Metanephros (tissue), 1 donor: Measurements from ENCODE around the gene SBK2. TPM values are rescaled to one million over a fixed set of nuclear protein-coding genes. Genes with fewer than 3 reads are reported as not detected.

Experiments
- total RNA-seq: library from RNA; depleted of rRNA; stranded (reverse); fragments of >200 nt; gene quantifications from one replicate; pipeline ENCODE4 v1.2.3, GENCODE V29; 2014

Gene SBK2
- total RNA-seq = 0.35 TPM

GRCh38 chr19:55536951-55537740, at the start of gene SBK2:
Gene SBK2, minus strand, starts transcription at chr19:55537133. Its CDS starts 839 bp downstream, at chr19:55536294.

GRCh38 chr19:55580628-55581144, 43.8 kb upstream of the SBK2 start, which contains the start of gene ZNF579:
Gene ZNF579, minus strand, starts transcription at chr19:55580848. Its CDS starts 1,209 bp downstream, at chr19:55579639.

GRCh38 chr19:55545443-55545842, 8.5 kb upstream of the SBK2 start, which contains the start of gene SBK3:
Gene SBK3, minus strand, starts transcription at chr19:55545543. Its CDS starts 0 bp downstream, at chr19:55545543.

GRCh38 chr19:55487924-55488687, 48.8 kb downstream of the SBK2 start, which contains the start of gene SSC5D:
Gene SSC5D, plus strand, starts transcription at chr19:55488436. Its CDS starts 154 bp downstream, at chr19:55488590.

GRCh38 chr19:55484593-55485438, 52.1 kb downstream of the SBK2 start, which contains the start of gene NAT14:
Gene NAT14, plus strand, starts transcription at chr19:55485188. Its CDS starts 521 bp downstream, at chr19:55485709.

Other genes starting within 250 kb of the SBK2 start
- gene TMEM150B, start 211.8 kb downstream of the SBK2 start, total RNA-seq = 2.1 TPM
- gene KMT5C, start 197.3 kb downstream of the SBK2 start, total RNA-seq = 22.5 TPM
- gene COX6B2, start 182.4 kb downstream of the SBK2 start, total RNA-seq = 0.12 TPM
- not detected for gene GARIN5B, start 173.9 kb downstream of the SBK2 start, total RNA-seq
- 0.41 TPM for gene IL11, start 166.7 kb downstream of the SBK2 start, total RNA-seq
- gene TMEM190, start 160.3 kb downstream of the SBK2 start, total RNA-seq = not detected
- gene TMEM238, start 152.8 kb downstream of the SBK2 start, total RNA-seq = 1.6 TPM
- 334 TPM for gene RPL28, start 151.2 kb downstream of the SBK2 start, total RNA-seq
- gene UBE2S, start 129.3 kb downstream of the SBK2 start, total RNA-seq = 21.2 TPM
- gene SHISA7, start 93.8 kb downstream of the SBK2 start, total RNA-seq = 0.12 TPM
- gene ISOC2, start 75.5 kb downstream of the SBK2 start, total RNA-seq = 80.6 TPM
- gene C19orf85, start 72.4 kb downstream of the SBK2 start, total RNA-seq = not detected
- gene ZNF628, start 60.5 kb downstream of the SBK2 start, total RNA-seq = 5.6 TPM
- 19.6 TPM for gene NAT14, start 51.9 kb downstream of the SBK2 start, total RNA-seq
- gene SSC5D, start 48.7 kb downstream of the SBK2 start, total RNA-seq = 5.3 TPM
- not detected for gene SBK3, start 8.4 kb upstream of the SBK2 start, total RNA-seq
- gene ZNF579, start 43.7 kb upstream of the SBK2 start, total RNA-seq = 10.0 TPM
- gene FIZ1, start 62.4 kb upstream of the SBK2 start, total RNA-seq = 9.2 TPM
- 13.3 TPM for gene ZNF524, start 63.2 kb upstream of the SBK2 start, total RNA-seq
- 10.3 TPM for gene ZNF865, start 68.5 kb upstream of the SBK2 start, total RNA-seq
- 14.7 TPM for gene ZNF784, start 87.4 kb upstream of the SBK2 start, total RNA-seq
- 18.8 TPM for gene ZNF580, start 103.9 kb upstream of the SBK2 start, total RNA-seq
- gene ZNF581, start 106.5 kb upstream of the SBK2 start, total RNA-seq = 26.9 TPM
- gene CCDC106, start 111.1 kb upstream of the SBK2 start, total RNA-seq = 12.3 TPM
- gene U2AF2, start 117.9 kb upstream of the SBK2 start, total RNA-seq = 150 TPM
- gene EPN1, start 138.1 kb upstream of the SBK2 start, total RNA-seq = 110 TPM
- gene NLRP9, start 201.3 kb upstream of the SBK2 start, total RNA-seq = not detected
- not detected for gene RFPL4A, start 222.0 kb upstream of the SBK2 start, total RNA-seq
- gene RFPL4AL1, start 232.0 kb upstream of the SBK2 start, total RNA-seq = 0.41 TPM